Measurements from ENCODE around the gene MYOF.

DNA sequence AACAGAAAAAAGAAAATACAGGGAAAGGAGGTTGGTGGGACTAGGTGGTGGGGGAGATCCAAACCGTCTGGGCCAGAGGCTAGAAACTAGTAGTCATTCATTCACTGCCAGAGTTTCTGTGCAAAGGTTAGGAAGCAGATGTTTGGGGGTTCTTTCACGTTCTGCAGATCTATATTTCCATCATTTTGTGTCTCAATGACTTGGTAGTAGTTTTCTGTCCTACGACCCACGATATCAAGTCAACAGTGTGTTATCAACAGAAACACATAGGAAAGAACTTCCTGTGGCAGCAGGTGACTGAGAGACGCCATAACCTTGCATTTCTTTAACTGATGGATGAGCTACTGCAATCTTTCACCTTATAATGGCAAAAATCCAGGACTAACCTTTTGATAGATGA, 16.0 kb upstream of the MYOF start:
- no peak for TF ChIP-seq POLR2AphosphoS5 (IDR thresholded peaks at IDR 0.05)
- TF ChIP-seq, protein P1, sequence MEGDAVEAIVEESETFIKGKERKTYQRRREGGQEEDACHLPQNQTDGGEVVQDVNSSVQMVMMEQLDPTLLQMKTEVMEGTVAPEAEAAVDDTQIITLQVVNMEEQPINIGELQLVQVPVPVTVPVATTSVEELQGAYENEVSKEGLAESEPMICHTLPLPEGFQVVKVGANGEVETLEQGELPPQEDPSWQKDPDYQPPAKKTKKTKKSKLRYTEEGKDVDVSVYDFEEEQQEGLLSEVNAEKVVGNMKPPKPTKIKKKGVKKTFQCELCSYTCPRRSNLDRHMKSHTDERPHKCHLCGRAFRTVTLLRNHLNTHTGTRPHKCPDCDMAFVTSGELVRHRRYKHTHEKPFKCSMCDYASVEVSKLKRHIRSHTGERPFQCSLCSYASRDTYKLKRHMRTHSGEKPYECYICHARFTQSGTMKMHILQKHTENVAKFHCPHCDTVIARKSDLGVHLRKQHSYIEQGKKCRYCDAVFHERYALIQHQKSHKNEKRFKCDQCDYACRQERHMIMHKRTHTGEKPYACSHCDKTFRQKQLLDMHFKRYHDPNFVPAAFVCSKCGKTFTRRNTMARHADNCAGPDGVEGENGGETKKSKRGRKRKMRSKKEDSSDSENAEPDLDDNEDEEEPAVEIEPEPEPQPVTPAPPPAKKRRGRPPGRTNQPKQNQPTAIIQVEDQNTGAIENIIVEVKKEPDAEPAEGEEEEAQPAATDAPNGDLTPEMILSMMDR (IDR thresholded peaks at IDR 0.05) = no peak
- TF ChIP-seq POLR2A (IDR thresholded peaks at IDR 0.05) = no peak

All from suprapubic skin (tissue), 4 donors.